Measurements from ENCODE around the gene ARL15. TPM values are rescaled to one million over a fixed set of nuclear protein-coding genes. Genes with fewer than 3 reads are reported as not detected.

Gene ARL15
- polyA plus RNA-seq, 1 of the 3 experiments (the other 2 are of a cell fraction): 6.4 TPM

DNA sequence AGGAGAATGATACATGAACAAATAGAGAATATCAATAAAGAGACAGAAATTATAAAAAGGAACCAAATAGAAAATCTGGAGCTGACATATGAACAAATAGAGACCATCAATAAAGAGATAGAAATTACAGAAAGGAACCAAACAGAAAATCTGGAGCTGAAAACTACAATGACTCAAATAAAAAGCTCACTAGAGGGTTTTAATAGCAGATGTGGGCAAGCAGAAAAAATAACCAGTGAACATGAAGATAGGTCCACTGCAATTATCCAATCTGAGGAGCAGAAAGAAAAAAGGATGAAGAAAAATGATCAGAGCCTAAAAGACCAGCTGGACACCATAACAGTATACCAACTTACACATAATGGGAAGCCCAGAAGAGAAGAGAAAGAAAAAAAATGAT lies 353.7 kb downstream of the ARL15 start:
- no peak for DNase-seq
- Histone ChIP-seq H3K9me3 (peaks cover 13% of the 10 kb centered on the region), H3K9ac (no peak overlapping the region), H3K4me2 (no peak overlapping the region), H4K20me1 (ENCODE audit: insufficient read depth) (no peaks in the 10 kb centered on the region), H3K27ac (ENCODE audit: low read depth in 2 of 2, low read length in 1 of 2) (no peak overlapping the region), H3K79me2 (ENCODE audit: insufficient read depth) (no peaks in the 10 kb centered on the region), H3K4me3 (ENCODE audit: low read depth in 2 of 2, low read length in 1 of 2) (no peak overlapping the region), H2AFZ (ENCODE audit: low read depth) (no peak overlapping the region), H3K9me2 (no peaks in the 10 kb centered on the region), H3K27me3 (ENCODE audit: insufficient read depth) (no peaks in the 10 kb centered on the region), H3F3A (replicated peaks; ENCODE audit: insufficient read depth) (no peaks in the 10 kb centered on the region), H3K36me3 (replicated peaks in 1 of 2; ENCODE audit: control insufficient read depth in 1 of 2, insufficient read depth in 2 of 2, low read length in 1 of 2) (peaks cover 0 to 17% of the 10 kb centered on the region in 2 experiments), H3K4me1 (ENCODE audit: control insufficient read depth in 1 of 2, insufficient read depth in 2 of 2, low read depth in 1 of 2, low read length in 1 of 2) (no peaks in the 10 kb centered on the region)
- TF ChIP-seq MXI1 (IDR thresholded peaks at IDR 0.05; ENCODE audit: low read depth, low read length): no peak
- TF ChIP-seq ELF1 (IDR thresholded peaks at IDR 0.05): no peak
- TF ChIP-seq RCOR1 (IDR thresholded peaks at IDR 0.05; ENCODE audit: low read length): no peak
- no peak for TF ChIP-seq EP300 (IDR thresholded peaks at IDR 0.05; ENCODE audit: borderline replicate concordance in 1 of 2, low read depth in 1 of 2, low read length in 1 of 2)
- TF ChIP-seq MEF2A (IDR thresholded peaks at IDR 0.05; ENCODE audit: borderline replicate concordance, low read depth): no peak
- no peak for TF ChIP-seq GATA2 (CRISPR knock-in tag; IDR thresholded peaks at IDR 0.05)
- TF ChIP-seq, protein P1, sequence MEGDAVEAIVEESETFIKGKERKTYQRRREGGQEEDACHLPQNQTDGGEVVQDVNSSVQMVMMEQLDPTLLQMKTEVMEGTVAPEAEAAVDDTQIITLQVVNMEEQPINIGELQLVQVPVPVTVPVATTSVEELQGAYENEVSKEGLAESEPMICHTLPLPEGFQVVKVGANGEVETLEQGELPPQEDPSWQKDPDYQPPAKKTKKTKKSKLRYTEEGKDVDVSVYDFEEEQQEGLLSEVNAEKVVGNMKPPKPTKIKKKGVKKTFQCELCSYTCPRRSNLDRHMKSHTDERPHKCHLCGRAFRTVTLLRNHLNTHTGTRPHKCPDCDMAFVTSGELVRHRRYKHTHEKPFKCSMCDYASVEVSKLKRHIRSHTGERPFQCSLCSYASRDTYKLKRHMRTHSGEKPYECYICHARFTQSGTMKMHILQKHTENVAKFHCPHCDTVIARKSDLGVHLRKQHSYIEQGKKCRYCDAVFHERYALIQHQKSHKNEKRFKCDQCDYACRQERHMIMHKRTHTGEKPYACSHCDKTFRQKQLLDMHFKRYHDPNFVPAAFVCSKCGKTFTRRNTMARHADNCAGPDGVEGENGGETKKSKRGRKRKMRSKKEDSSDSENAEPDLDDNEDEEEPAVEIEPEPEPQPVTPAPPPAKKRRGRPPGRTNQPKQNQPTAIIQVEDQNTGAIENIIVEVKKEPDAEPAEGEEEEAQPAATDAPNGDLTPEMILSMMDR (IDR thresholded peaks at IDR 0.05): no peak
- no peak for TF ChIP-seq TEAD4 (IDR thresholded peaks at IDR 0.05; ENCODE audit: borderline replicate concordance, insufficient read depth)
- TF ChIP-seq, protein P2, sequence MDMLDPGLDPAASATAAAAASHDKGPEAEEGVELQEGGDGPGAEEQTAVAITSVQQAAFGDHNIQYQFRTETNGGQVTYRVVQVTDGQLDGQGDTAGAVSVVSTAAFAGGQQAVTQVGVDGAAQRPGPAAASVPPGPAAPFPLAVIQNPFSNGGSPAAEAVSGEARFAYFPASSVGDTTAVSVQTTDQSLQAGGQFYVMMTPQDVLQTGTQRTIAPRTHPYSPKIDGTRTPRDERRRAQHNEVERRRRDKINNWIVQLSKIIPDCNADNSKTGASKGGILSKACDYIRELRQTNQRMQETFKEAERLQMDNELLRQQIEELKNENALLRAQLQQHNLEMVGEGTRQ (IDR thresholded peaks at IDR 0.05; ENCODE audit: borderline replicate concordance, low read depth, low read length): no peak
- TF ChIP-seq, protein P3, sequence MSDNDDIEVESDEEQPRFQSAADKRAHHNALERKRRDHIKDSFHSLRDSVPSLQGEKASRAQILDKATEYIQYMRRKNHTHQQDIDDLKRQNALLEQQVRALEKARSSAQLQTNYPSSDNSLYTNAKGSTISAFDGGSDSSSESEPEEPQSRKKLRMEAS (IDR thresholded peaks at IDR 0.05; ENCODE audit: low read depth): no peak
- TF ChIP-seq SIN3A (IDR thresholded peaks at IDR 0.05; ENCODE audit: borderline replicate concordance, low read depth, low read length): no peak
- TF ChIP-seq NRF1 (IDR thresholded peaks at IDR 0.05; ENCODE audit: low read depth, low read length): no peak
- ChIA-PET CTCF (no interaction called here), POLR2A (no interaction called here)

DNA sequence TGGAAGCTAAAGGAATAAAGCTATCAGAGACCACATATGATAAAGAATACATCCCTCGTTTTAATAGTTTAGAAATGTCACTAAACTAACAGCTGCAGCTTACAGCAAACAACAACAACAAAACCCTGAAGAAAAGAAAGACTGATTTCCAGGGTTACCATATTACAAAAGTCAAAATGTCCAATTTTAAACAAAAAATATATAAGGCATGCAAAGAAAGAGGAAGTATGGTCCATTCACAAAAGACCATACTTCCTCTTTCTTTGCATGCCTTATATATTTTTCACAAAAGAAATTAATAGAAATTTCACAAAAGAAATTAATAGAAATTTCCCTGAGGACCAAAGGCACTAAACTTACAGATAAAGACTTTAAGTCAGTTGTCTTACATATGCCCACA lies 354.2 kb downstream of the ARL15 start:
- Histone ChIP-seq H3K27me3 (ENCODE audit: insufficient read depth) (no peaks in the 10 kb centered on the region), H3K9me3 (peaks cover 13% of the 10 kb centered on the region), H3K79me2 (ENCODE audit: insufficient read depth) (no peaks in the 10 kb centered on the region), H3K9ac (no peak overlapping the region), H3F3A (replicated peaks; ENCODE audit: insufficient read depth) (no peaks in the 10 kb centered on the region), H3K27ac (ENCODE audit: low read depth in 2 of 2, low read length in 1 of 2) (no peak overlapping the region), H2AFZ (ENCODE audit: low read depth) (no peak overlapping the region), H3K9me2 (no peaks in the 10 kb centered on the region), H3K4me2 (no peak overlapping the region), H3K4me3 (ENCODE audit: low read depth in 2 of 2, low read length in 1 of 2) (no peak overlapping the region), H4K20me1 (ENCODE audit: insufficient read depth) (no peaks in the 10 kb centered on the region), H3K36me3 (replicated peaks in 1 of 2; ENCODE audit: control insufficient read depth in 1 of 2, insufficient read depth in 2 of 2, low read length in 1 of 2) (peaks cover 0 to 17% of the 10 kb centered on the region in 2 experiments), H3K4me1 (ENCODE audit: control insufficient read depth in 1 of 2, insufficient read depth in 2 of 2, low read depth in 1 of 2, low read length in 1 of 2) (no peaks in the 10 kb centered on the region)
- POLR2A ChIA-PET: no interaction called here
- CTCF ChIA-PET: no interaction called here
- WGBS (ENCODE audit: low lambda C conversion rate): 64% methylated on average over 1 of the region's 1 CpG
- no peak for TF ChIP-seq TEAD4 (IDR thresholded peaks at IDR 0.05; ENCODE audit: borderline replicate concordance, insufficient read depth)
- DNase-seq: no peak

Data from SK-N-SH (cell line).